ENCODE data around the gene KCNQ1.

GRCh38 chr11:2832533-2833020 lies 387.8 kb downstream of the KCNQ1 start:
- TF ChIP-seq POLR2A (IDR thresholded peaks at IDR 0.05) (no peak), POLR2AphosphoS5 (IDR thresholded peaks at IDR 0.05) (no peak)
- TF ChIP-seq, protein P1, sequence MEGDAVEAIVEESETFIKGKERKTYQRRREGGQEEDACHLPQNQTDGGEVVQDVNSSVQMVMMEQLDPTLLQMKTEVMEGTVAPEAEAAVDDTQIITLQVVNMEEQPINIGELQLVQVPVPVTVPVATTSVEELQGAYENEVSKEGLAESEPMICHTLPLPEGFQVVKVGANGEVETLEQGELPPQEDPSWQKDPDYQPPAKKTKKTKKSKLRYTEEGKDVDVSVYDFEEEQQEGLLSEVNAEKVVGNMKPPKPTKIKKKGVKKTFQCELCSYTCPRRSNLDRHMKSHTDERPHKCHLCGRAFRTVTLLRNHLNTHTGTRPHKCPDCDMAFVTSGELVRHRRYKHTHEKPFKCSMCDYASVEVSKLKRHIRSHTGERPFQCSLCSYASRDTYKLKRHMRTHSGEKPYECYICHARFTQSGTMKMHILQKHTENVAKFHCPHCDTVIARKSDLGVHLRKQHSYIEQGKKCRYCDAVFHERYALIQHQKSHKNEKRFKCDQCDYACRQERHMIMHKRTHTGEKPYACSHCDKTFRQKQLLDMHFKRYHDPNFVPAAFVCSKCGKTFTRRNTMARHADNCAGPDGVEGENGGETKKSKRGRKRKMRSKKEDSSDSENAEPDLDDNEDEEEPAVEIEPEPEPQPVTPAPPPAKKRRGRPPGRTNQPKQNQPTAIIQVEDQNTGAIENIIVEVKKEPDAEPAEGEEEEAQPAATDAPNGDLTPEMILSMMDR (IDR thresholded peaks at IDR 0.05) = no peak
